HG03571 (cell line): ENCODE measurements around the gene MGLL.

Experiments used
- ATAC-seq: cut with Tn5 transposase; IDR thresholded peaks from one replicate; pipeline ENCODE4 v1.9.1; 2021; ENCODE audit not compliant: unreplicated experiment

Gene MGLL

DNA sequence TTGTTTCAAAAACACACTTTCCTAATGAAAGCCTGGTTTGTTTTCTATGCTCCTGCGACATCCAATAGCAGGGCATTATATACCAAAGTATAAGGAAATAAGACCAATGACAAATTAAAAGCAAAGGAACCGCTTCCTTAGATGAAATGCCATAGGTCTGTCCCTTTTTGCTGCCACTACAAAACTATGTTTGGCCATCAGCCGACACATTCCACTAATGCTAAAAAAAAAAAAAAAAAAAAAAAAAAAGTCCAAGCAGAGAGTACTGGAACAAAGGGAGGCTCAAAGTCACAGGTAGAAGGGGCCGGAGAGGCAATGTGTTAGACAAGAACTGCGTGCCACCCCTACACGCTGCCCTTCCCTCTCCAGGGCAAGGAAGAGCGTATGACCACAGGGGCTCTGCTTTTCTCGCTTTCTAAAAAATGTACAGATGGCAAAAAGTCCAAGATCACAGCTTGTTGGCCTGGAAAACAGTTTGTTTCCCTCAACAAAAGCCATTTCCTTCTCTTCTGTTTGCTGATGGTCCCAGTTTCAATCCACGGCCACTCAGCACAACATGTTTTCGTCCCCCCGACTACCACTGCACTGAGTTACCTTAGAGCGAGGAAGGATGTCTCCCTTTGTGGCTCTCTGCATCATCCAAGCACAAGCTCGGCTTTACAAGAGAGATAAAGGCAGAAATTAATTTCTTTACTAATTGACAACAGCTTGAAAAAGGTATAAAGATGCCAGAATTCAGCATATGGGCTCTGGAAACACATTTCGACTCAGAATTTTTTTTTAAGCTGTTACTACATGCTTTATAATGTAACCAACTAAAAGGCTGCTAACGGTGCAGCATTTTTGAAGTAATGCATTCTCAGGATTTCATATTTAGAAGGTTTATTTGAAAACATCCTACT lies 78.7 kb downstream of the MGLL start:
- no peak for ATAC-seq

DNA sequence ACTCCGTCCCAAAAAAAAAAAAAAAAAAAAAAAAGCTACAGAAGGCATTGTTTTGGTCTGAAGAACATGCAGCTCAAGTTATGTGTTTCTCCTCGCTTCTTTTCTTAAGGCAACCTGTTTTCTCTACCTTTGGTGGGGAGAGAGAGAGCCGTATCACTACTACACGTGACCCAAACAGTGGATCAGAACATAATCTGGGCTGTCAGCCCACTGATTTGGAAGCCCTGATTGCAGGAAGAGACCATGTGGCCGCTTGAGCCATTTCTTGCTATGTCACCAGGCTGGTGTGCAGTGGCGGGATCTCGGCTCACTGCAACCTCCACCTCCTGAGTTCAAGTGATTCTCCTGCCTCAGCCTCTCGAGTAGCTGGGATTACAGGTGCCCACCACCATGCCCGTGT lies 79.7 kb downstream of the MGLL start:
- ATAC-seq: no peak

GRCh38 chr3:127741690-127742089 lies 80.6 kb downstream of the MGLL start:
- no peak for ATAC-seq

- no peak for ATAC-seq
These were observed 81.1 kb downstream of the MGLL start for GRCh38 chr3:127741246-127741645.

DNA sequence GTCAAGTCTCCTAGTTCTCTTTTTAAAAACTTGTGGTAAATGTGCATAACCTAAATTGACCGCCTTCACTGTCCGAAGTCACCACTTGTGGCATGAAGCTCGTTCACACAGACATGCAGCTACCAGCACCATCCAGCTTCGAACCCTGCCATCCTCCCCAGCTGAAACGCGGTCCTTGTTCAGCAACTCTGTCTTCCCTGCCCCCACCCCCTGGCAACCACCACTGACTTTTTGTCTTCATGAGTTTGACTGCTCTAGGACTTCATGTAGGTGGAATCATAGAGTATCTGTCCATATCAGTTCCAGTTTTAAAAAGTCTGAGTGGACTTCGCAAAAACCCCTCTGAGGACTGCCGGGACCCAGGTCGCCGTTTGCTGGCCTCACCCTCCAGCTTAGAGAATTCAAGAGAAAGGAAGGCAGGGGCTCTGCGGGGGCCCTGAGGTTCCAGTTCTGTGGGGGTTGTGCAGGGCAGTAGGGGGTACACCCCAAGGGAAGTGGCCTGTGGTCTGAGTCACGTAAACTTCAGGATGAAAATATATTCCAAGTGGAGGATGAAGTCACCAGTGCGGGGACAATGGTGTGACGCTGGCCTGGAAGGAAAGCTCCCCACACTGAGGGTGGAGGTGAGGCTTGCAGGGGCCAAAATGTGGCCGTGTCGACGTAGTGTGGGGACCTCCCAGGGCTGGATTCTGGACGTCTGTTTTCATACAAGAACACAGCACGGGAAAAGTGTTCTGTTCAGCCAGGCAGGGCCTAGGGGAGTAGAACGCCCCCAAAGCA lies 82.0 kb downstream of the MGLL start:
- ATAC-seq: no peak

- no peak for ATAC-seq
These were observed 82.8 kb downstream of the MGLL start for GRCh38 chr3:127739347-127740135.

DNA sequence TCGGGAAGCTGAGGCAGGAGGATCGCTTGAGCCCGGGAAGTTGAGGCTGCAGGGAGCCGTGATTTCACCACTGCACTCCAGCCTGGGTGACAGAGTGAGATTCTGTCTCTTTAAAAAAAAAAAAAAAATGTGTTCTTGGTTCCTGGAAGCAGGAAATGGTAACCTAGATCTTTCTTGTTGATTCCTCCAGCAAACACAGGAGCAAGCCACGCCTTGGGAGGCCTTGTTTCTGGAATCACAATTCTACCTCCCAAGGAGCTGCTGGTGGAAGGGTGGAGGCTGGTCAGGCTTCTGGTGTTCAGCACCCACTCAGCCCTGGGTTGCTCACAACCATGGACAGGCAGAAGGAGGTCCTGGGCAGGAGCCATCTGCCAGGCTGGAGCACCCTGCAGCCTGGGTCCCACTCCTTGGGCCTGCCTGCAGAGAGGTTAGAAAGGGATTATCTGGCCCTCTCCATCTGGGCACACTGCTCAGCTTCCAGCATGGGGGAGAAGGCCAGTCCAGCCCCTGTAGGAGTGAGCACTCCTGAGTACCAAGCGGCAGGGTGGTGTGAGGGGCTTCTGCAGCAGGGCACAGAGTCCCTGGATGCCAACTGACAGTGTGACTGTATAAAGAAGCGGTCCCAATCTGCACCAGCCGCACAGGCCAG lies 84.0 kb downstream of the MGLL start:
- ATAC-seq: no peak

- ATAC-seq: no peak
These were observed 85.3 kb downstream of the MGLL start for GRCh38 chr3:127736801-127737539.

DNA sequence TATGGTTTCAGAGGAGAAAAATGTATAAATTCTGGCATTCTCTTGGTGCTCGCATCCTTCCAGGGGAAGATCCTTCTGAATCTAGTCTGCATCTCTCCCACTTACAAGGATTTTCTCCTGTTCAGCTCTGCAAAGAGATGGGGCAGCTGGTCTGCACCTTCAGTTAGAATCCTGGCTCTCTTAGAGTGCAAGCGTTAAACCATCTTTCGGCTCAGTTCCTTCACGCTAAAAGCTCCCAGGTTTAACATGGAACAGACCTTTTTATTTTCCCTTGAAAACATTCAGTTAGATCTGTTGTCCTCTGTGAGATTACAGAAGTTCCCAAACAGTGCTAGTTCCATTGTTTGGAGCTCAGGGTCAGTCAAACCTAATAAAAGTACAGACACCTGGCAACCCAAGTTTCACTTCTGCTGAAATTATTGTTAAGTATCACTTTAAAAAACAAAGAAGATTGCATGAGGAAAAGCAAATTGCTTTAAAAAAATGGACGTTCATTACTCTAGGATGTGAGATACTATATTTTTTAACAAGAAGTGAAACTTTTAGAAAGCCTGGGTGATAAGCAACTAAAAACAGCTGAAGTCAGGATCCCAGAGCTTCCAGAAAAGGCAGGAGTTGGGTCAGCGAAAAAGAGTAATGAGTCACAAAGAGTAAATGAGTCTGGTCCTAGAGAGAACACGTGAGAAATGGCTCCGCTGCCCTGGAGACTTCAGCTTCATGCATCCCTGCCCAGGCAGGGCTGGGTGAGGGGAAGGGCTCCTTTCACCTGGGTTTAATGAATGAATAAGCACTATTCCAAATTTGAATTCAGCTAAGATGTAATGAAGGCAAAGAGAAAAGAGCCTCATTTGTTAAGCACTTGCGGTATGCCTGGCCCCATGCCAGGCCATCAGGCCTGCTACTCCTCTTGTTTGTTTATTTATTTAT lies 86.3 kb downstream of the MGLL start:
- peak; percentile 77 for ATAC-seq

DNA sequence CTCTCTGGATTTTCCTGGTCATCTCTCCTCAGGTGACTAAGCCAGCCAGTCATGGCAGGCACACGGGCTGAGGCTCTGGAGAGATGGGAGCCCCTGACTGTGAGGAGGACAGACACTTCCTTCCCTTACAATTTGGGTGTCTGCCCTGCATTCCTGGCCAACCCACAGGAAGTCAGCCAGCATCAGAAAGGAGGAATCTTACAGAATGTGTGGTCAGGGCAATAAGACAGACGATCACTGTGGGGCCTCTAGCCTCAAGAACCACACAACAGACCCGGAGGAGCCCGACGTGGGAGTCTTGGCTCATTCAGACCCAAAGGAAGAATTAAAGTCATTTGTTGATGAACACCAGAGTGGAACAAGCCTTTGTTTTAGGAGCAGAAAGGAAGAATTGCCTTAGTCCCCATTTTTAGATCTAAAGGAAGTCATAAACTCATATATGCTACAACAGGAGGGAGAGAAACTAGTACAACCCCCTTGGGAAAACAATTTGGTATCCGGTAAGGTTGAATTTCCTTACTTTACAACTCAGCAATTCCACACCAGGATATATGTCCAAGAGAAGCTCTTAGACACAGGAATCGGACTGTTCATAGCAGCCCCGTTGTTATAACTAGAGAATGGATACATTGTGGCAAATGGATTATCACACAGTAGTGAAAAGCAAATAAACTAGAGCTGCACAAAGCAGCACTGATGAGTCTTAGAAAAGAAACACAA lies 87.4 kb downstream of the MGLL start:
- ATAC-seq: no peak

DNA sequence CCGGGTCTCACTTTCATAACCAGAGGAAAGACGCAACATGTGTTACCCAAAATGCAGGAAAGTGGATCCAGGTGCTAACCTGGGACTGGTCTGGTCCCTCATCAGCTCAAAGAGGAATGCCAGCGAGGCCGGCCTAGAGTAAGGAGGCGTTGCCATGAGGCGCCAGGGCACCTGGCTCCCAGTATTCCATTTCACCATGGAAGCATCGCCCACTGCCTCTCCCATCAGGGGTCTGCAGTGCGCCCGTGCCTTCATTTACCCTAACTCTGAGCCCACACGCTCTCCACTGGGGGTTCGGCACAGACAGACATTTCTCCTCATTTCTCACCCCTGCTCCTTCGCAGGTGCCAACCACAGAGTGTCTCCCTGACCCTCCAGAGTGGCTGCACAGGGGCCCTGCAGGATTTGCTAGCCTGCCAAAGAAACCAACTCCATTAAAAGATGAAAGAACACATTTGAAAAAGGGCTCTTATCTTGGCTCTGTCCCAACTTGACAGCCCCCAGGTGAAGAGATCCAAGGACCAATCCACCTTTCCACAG lies 88.1 kb downstream of the MGLL start:
- no peak for ATAC-seq

DNA sequence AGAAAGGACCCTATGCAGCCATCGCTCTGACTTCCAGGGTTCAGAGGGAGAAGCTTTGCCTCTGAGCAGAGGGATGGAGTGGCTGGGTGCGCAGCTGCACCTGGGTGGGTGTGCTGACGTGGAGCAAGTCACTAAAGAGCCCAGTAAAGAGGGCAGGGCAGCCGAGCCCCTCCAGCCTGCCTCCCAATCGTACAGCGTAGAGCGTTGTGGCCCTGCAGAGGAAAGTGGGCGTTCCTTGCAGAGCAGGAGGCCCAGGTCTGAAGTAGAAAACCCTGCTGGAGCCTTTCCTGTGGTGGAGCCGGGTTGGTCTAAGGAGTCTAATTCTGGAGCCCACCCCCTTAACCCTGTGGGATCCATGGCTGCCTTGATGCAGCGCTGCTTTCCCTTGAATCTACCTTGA lies 88.5 kb downstream of the MGLL start:
- no peak for ATAC-seq

GRCh38 chr3:127732879-127733350 lies 89.4 kb downstream of the MGLL start:
- ATAC-seq: no peak

- ATAC-seq: no peak
These were observed 90.0 kb downstream of the MGLL start for GRCh38 chr3:127732303-127732702.

DNA sequence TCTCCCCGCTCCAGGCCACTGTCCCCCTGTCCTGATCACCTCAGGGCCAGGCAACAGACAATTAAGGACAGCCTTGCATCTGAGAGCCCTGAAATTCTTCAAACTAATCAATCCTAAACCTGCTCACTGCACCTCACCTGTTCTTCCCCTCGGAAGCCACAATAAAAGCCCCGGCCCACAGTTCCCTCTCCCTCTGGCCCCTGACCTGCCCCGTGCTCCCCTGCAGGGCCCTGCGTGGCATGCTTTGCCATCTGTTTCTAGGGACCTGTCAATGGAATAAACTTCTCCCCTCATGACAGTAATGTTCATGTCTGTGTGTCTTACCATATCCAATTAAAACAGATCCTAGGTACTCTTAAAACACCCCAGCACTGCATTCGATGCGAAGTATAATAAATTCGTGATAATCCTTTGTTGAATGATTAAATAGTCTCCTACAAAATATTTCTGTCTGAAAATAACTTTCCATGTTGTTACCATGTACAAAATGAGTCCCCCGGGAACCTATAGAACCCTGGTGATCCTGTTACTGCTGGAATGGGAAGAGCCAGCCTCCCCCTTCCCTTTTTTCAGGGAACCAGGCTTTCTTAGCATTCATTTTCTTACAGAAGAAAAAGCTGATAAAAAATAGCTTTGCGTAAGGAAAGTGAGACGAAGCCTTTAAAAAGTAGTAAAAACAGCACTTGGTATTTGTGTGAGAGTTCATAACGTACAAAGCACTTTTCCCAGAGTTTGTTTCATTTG lies 90.6 kb downstream of the MGLL start:
- no peak for ATAC-seq

DNA sequence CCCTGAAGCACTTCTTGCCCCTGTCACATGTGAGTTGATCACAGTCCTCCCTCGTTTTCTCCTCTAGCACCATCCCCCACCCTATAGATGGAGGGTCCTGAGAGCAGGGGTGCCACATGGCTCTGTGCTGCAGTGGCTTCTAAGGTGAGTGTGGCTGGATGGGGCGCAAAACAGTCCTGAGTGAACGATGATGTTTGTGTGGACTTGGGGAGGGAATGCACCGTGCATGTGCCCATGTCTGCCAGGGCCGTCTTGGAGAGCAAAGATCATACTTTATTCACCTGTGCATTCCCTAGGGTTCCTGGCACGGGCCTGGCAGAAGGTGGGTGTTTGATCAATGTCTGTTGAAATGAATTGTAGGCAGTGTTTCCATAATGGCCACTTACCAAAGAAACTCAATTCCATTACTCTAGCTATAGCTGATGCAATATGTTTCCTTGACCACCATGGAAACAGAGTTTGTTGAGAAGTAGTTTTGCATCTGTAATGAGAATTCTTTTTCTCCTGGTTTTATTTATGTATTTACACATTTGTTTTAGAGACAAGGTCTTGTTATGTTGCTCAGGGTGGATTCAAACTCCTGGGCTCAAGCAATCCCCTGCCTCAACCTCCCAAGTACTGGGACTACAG lies 91.5 kb downstream of the MGLL start:
- no peak for ATAC-seq

DNA sequence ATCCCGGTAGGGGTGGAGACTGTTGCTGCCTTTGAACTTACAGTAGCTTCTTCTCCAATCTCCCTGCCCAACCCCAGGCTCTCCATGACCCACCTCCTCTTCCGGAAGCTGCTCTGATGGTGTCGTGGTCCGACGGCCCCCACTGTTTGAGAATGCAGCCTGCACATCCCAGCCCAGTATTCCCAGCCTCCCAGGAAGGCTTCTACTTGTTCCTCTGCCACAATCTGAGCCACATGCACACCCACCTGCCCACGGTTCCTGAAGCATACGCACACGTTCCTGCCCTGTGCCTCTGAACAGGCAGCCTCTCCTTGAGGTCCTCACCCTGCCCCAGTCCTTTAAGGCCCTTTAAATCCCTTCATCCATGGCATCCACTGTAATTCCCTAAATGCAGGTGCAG lies 92.1 kb downstream of the MGLL start:
- ATAC-seq: no peak
